ENCODE results near the gene CLN3.

DNA sequence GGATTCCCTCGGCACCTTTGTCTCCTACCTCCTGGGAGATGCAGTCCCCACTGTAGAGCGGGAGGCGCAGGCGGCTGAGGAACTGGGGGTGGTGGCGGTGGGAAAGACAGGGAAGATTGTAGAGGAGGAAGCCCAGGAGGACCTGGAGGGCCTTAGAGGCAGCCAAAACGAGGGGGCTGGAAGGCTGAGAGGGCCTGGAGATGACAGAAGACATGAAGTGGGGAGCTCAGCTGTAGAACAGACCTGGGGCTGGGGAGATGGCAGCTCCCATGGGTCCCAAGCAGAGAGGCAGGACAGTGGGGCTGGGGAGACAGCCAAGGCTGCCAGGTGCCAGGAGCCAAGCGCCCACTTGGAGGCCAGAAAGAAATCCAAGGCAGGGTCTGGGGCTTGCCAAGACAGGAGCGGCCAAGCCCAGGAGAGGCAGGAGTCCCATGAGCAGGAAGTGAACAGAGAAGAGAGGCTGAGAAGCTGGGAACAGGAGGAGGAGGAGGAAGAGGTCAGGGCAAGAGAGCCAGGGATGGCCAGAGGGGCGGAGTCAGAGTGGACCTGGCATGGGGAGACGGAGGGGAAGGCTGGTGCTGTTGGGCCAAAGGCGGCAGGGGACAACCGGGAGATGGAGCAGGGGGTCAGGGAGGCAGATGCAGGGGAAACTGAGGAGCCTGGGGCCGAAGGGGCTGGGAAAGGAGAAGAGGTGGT lies 3.4 kb upstream of the CLN3 start:
- TF ChIP-seq ZNF274 (CRISPR knock-in tag; IDR thresholded peaks at IDR 0.05) (no peak), KLF16 (CRISPR knock-in tag; IDR thresholded peaks at IDR 0.05) (no peak), ZNF644 (CRISPR knock-in tag; IDR thresholded peaks at IDR 0.05; ENCODE audit: low read depth) (no peak), ZNF713 (CRISPR knock-in tag; IDR thresholded peaks at IDR 0.05) (no peak), MEIS1 (CRISPR knock-in tag; IDR thresholded peaks at IDR 0.05; ENCODE audit: borderline replicate concordance) (no peak), KDM5A (IDR thresholded peaks at IDR 0.05; ENCODE audit: borderline replicate concordance, low read length) (no peak), POLR2AphosphoS5 (IDR thresholded peaks at IDR 0.05; ENCODE audit: low read depth, low read length) (no peak)

Measured in HepG2 (cell line).